ENCODE data around the gene TULP1.

GRCh38 chr6:35489995-35490791 lies 22.5 kb downstream of the TULP1 start:
- TF ChIP-seq CTCF (conservative IDR thresholded peaks at IDR 0.05) = no peak
- TF ChIP-seq EZH2 (IDR thresholded peaks at IDR 0.05; ENCODE audit: low read depth) = no peak

Measured in PC-9 (cell line).